ENCODE data around the gene ADCY2.

Gene ADCY2

DNA sequence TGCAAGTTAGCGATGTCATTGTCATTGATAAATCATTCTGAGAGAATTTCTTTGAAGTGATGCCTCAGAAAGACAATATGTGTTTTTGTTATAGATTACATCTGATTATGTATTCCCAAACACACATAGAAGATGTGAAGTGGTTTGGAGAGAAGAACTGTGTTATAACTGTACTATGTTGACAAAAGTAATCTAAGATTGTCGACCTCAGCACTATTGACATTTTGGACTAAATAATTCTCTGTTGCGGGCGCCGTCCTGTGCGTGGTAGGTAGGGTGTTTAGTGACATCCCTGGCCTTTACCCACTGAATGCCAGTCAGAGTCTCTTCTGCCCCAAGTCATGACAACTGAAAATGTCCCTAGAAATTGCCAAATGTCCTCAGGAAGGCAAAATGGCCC lies 377.2 kb downstream of the ADCY2 start:
- Mint-ChIP-seq H3K4me1 (ENCODE audit: low read depth in 2 of 2) (no peaks in the 10 kb centered on the region), H3K9me3 (peaks cover 0 to 1% of the 10 kb centered on the region in 2 donors), H3K36me3 (ENCODE audit: insufficient read depth) (no peaks in the 10 kb centered on the region), H3K4me3 (no peak overlapping the region), H3K27ac (no peak overlapping the region), H3K27me3 (peaks cover 11 to 25% of the 10 kb centered on the region in 2 donors)
- ATAC-seq (replicated peaks) (no peak), DNase-seq (no peak)

DNA sequence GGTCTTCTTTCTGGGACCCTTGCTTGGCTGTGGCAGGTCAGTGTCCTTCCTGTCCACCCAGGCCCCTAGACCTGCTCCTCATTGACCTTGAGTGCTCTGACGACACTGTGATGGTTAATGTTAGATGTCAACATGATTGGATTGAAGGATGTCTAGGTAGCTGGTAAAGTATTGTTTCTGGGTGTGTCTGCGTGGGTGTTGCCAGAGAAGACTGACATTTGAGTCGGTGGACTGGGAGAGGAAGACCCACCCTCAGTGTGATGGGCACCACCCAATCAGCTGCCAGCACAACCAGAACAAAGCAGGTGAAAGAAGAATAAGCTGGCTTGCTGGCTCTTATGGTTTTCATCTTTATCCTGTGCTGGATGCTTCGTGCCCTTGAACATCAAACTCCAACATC lies 380.5 kb downstream of the ADCY2 start:
- peaks cover 9 to 11% of the 10 kb centered on the region in 2 donors for H3K4me1 Mint-ChIP-seq (ENCODE audit: low read depth in 2 of 2)
- no peak overlapping the region for H3K4me3 Mint-ChIP-seq
- H3K36me3 Mint-ChIP-seq (ENCODE audit: insufficient read depth): no peaks in the 10 kb centered on the region
- DNase-seq: no peak
- peaks cover 19 to 41% of the 10 kb centered on the region in 2 donors for H3K27me3 Mint-ChIP-seq
- H3K9me3 Mint-ChIP-seq: peaks cover 0 to 3% of the 10 kb centered on the region in 2 donors
- ATAC-seq (replicated peaks): no peak
- no peak overlapping the region for H3K27ac Mint-ChIP-seq

- H3K27me3 Mint-ChIP-seq: peaks cover 19 to 60% of the 10 kb centered on the region in 2 donors
- H3K4me3 Mint-ChIP-seq: peak overlapping the region in 1 of 2 donors; percentile 27
- DNase-seq (no peak), ATAC-seq (replicated peaks) (peak; percentile 44)
- peaks cover 0 to 3% of the 10 kb centered on the region in 2 donors for H3K9me3 Mint-ChIP-seq
- no peaks in the 10 kb centered on the region for H3K36me3 Mint-ChIP-seq (ENCODE audit: insufficient read depth)
- peaks cover 9 to 11% of the 10 kb centered on the region in 2 donors for H3K4me1 Mint-ChIP-seq (ENCODE audit: low read depth in 2 of 2)
- no peak overlapping the region for H3K27ac Mint-ChIP-seq
Observed at GRCh38 chr5:7779019-7780005, 383.4 kb downstream of the ADCY2 start.

GRCh38 chr5:7781899-7782298 lies 386.0 kb downstream of the ADCY2 start:
- Mint-ChIP-seq H3K36me3 (ENCODE audit: insufficient read depth) (no peaks in the 10 kb centered on the region), H3K27me3 (peaks cover 19 to 66% of the 10 kb centered on the region in 2 donors), H3K27ac (no peak overlapping the region), H3K4me1 (ENCODE audit: low read depth in 2 of 2) (peaks cover 9 to 11% of the 10 kb centered on the region in 2 donors), H3K9me3 (peaks cover 0 to 2% of the 10 kb centered on the region in 2 donors), H3K4me3 (no peak overlapping the region)
- DNase-seq (no peak), ATAC-seq (replicated peaks) (no peak)

DNA sequence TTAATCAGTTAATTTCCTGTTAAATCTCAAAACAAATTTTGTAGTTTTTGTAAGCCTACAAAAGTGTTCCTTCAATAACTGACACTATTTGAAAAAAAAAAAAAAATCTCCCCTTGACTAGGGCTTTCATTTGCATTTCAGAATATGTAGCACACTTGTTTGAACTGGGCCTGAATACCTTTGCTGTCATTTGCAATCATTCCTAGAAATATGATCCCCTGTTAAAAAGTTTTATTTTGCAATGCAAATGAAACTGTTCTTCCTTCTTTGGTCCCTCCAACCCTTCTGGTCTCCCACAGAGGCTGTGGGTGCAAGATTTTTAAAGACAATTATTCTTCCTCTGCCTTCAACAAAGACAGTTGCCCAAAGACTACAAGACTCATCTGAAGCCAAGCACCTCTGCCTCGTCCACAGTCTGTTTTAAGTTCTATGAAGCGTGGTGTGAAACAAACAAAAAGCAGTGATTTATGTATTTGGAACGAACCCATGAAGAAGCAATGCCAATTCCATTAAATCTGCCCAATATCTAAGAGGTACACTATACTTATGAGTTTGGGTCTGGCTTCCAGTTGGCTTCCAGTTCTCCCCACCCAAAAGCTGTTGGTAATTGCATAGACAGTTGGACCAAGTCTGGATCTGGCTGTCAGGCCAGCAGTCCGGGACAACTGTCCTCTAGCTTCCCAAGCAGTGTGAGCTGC lies 388.9 kb downstream of the ADCY2 start:
- ATAC-seq (replicated peaks) (no peak), DNase-seq (no peak)
- peaks cover 24 to 70% of the 10 kb centered on the region in 2 donors for H3K27me3 Mint-ChIP-seq
- no peak overlapping the region for H3K4me3 Mint-ChIP-seq
- H3K27ac Mint-ChIP-seq: no peak overlapping the region
- no peaks in the 10 kb centered on the region for H3K36me3 Mint-ChIP-seq (ENCODE audit: insufficient read depth)
- H3K4me1 Mint-ChIP-seq (ENCODE audit: low read depth in 2 of 2): peaks cover 0 to under 1% of the 10 kb centered on the region in 2 donors
- peaks cover 0 to 2% of the 10 kb centered on the region in 2 donors for H3K9me3 Mint-ChIP-seq

DNA sequence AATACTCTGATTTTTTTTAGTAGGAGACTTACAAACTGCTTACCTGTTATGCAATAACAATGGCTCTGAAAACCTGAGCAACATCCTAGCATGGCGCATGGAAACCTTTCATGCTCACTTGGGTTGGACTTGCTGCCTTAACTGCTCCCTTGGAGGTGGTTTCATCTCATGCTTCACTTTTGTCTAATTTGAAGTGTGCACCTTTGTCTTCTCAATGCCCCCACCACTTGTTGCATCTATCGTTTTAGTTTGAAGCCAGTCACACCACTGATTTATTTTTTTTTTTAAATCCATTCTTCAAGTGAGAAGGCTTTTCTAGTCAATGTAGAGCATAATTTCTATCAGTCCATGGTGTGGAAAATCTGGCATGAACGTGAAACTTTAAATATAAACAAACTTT lies 391.8 kb downstream of the ADCY2 start:
- Mint-ChIP-seq H3K27ac (no peak overlapping the region), H3K27me3 (peaks cover 20 to 65% of the 10 kb centered on the region in 2 donors)
- ATAC-seq (replicated peaks): no peak

GRCh38 chr5:7789567-7789966 lies 393.6 kb downstream of the ADCY2 start:
- DNase-seq (no peak), ATAC-seq (replicated peaks) (no peak)
- Mint-ChIP-seq H3K4me1 (ENCODE audit: low read depth in 2 of 2) (no peaks in the 10 kb centered on the region), H3K36me3 (ENCODE audit: insufficient read depth) (no peaks in the 10 kb centered on the region), H3K27ac (no peak overlapping the region), H3K4me3 (no peak overlapping the region), H3K27me3 (peaks cover 20 to 47% of the 10 kb centered on the region in 2 donors), H3K9me3 (no peaks in the 10 kb centered on the region)

More for the DNA sequence above, 391.8 kb downstream of the ADCY2 start:
- H3K4me3 Mint-ChIP-seq: no peak overlapping the region
- no peaks in the 10 kb centered on the region for H3K4me1 Mint-ChIP-seq (ENCODE audit: low read depth in 2 of 2)
- no peaks in the 10 kb centered on the region for H3K9me3 Mint-ChIP-seq
- no peaks in the 10 kb centered on the region for H3K36me3 Mint-ChIP-seq (ENCODE audit: insufficient read depth)
- DNase-seq: no peak

- H3K4me3 Mint-ChIP-seq: no peak overlapping the region
- H3K4me1 Mint-ChIP-seq (ENCODE audit: low read depth in 2 of 2): no peaks in the 10 kb centered on the region
- DNase-seq: no peak
- H3K36me3 Mint-ChIP-seq (ENCODE audit: insufficient read depth): peaks cover 2% of the 10 kb centered on the region
- no peak for ATAC-seq (replicated peaks)
- no peaks in the 10 kb centered on the region for H3K9me3 Mint-ChIP-seq
- H3K27me3 Mint-ChIP-seq: peaks cover 5 to 44% of the 10 kb centered on the region in 2 donors
- no peak overlapping the region for H3K27ac Mint-ChIP-seq
Observed at GRCh38 chr5:7793895-7794294, 398.0 kb downstream of the ADCY2 start.

DNA sequence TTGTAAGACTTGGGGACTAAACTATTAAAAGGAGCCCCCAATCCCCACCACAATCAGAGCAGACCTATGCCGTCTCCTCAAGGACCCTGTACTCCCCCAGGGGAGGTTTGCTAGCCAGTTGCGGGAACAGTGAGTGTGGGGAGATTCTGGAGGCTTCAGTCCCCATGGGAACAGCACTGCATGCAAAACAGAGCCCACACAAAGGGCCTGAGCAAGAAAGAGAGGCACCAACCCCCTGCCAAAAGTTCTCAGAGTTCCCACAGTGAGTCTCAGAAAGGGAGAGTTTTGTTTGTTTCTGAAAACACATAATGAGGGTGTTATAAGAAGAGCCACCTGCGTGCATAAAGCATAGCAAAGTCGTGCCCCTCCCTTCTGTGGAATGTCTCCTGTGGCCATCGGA lies 398.4 kb downstream of the ADCY2 start:
- ATAC-seq (replicated peaks) (no peak), DNase-seq (no peak)
- no peak overlapping the region for H3K4me3 Mint-ChIP-seq
- H3K4me1 Mint-ChIP-seq (ENCODE audit: low read depth in 2 of 2): no peaks in the 10 kb centered on the region
- H3K9me3 Mint-ChIP-seq: no peaks in the 10 kb centered on the region
- peaks cover 2% of the 10 kb centered on the region for H3K36me3 Mint-ChIP-seq (ENCODE audit: insufficient read depth)
- no peak overlapping the region for H3K27ac Mint-ChIP-seq
- H3K27me3 Mint-ChIP-seq: peaks cover 5 to 47% of the 10 kb centered on the region in 2 donors

DNA sequence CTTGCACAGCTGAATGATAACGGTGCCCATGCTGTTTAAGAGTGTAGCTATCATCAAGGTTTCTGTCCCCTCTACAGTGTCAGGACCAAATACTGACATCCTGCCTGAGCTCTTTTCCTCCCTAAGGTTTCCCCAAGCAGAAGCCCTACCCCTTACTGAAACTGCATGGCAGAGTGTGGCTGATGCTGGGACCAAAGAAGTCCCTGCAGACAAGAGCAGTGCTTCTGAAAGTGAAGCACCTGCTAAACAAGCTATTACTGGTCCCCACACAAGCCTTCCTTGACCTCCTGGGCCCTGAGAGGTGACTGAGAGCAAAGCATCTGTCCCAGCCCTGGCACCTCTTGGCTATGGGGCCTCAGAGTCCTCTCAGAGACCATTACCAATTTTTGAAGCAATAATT lies 398.9 kb downstream of the ADCY2 start:
- Mint-ChIP-seq H3K27me3 (peaks cover 5 to 45% of the 10 kb centered on the region in 2 donors), H3K4me3 (no peak overlapping the region), H3K27ac (no peak overlapping the region), H3K9me3 (no peaks in the 10 kb centered on the region), H3K36me3 (ENCODE audit: insufficient read depth) (peaks cover 2% of the 10 kb centered on the region), H3K4me1 (ENCODE audit: low read depth in 2 of 2) (no peaks in the 10 kb centered on the region)
- no peak for DNase-seq
- no peak for ATAC-seq (replicated peaks)

DNA sequence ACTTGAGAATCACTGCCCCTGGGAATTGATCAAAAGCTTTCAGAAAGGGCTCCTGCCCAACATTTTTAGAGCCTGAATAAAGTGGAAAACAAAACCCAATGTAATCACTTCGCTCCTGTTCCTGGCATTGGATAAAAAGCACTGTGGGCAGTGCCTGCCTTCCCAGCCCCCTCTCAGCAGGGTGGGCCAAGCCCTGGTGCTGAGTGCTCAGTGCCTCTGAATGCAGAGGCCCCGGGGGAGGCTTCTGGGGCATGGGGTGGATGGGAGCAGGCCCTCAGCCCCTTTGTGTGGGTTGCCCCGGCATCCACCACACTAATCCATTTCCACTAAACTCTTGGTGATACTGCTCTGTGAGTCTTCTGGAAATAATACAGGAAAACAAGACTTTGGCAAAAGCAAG lies 399.4 kb downstream of the ADCY2 start:
- no peaks in the 10 kb centered on the region for H3K9me3 Mint-ChIP-seq
- H3K36me3 Mint-ChIP-seq (ENCODE audit: insufficient read depth): peaks cover 2% of the 10 kb centered on the region
- peaks cover 5 to 40% of the 10 kb centered on the region in 2 donors for H3K27me3 Mint-ChIP-seq
- no peak for ATAC-seq (replicated peaks)
- no peaks in the 10 kb centered on the region for H3K4me1 Mint-ChIP-seq (ENCODE audit: low read depth in 2 of 2)
- H3K4me3 Mint-ChIP-seq: no peak overlapping the region
- DNase-seq: no peak
- H3K27ac Mint-ChIP-seq: no peak overlapping the region

DNA sequence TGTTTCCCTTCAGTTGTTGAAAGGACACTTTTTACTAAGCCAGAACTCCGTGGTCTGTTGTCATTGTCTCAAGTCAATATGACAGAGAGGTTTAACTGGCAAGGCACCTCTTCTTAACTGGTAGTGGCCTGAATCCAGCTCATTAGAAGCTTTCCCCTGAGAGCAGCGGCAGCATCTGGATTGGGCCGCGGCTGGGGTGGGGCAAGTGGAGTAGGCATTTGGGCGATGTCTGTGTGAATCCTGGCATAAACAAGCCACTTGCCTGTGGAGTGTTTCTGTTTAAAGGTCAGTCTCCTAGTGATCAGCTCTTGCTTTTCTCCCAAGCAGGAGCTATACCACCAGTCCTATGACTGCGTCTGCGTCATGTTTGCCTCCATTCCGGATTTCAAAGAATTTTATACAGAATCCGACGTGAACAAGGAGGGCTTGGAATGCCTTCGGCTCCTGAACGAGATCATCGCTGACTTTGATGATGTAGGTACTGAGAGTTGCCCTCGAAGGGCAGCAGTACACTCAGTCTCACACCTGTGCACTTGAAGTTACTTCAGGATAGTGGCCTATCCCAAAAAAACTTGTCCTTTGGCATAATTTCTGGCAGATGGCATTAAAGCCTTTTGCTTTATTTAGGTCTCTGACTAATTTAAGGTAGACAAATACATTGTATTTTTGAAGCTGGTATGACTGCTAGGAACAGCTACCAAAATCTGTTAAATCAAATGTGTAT lies 406.1 kb downstream of the ADCY2 start:
- H3K36me3 Mint-ChIP-seq (ENCODE audit: insufficient read depth): peaks cover 2% of the 10 kb centered on the region
- H3K27ac Mint-ChIP-seq: no peak overlapping the region
- ATAC-seq (replicated peaks): no peak
- H3K4me3 Mint-ChIP-seq: no peak overlapping the region
- peaks cover 0 to 2% of the 10 kb centered on the region in 2 donors for H3K4me1 Mint-ChIP-seq (ENCODE audit: low read depth in 2 of 2)
- H3K9me3 Mint-ChIP-seq: no peaks in the 10 kb centered on the region
- no peak for DNase-seq
- peaks cover 4 to 33% of the 10 kb centered on the region in 2 donors for H3K27me3 Mint-ChIP-seq

DNA sequence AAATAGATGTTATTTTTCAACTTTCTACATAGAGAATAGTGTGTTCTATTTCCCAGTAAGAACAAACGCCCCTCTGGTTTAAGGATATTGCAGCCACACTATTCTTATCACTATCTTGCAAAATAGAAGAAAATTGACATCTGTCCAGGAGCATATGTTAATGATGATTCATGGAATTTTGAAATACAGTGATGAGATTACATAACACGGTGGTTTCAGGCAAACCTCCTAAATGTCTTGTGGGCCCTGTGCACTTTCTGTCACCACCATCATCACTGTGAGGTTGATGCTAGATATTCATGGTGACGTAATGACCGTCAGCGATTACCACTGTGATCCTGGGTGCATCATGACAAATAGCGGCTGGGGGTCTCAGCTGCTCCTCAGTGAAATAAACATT lies 406.9 kb downstream of the ADCY2 start:
- H3K4me1 Mint-ChIP-seq (ENCODE audit: low read depth in 2 of 2): peaks cover 0 to 2% of the 10 kb centered on the region in 2 donors
- DNase-seq (no peak), ATAC-seq (replicated peaks) (no peak)
- no peak overlapping the region for H3K4me3 Mint-ChIP-seq
- peaks cover 4 to 27% of the 10 kb centered on the region in 2 donors for H3K27me3 Mint-ChIP-seq
- no peaks in the 10 kb centered on the region for H3K9me3 Mint-ChIP-seq
- no peaks in the 10 kb centered on the region for H3K36me3 Mint-ChIP-seq (ENCODE audit: insufficient read depth)
- H3K27ac Mint-ChIP-seq: no peak overlapping the region

Data from effector memory CD8-positive, alpha-beta T cell (primary cell).